K562 (cell line): ENCODE measurements around the gene VPS26A. TPM values are rescaled to one million over a fixed set of nuclear protein-coding genes. Genes with fewer than 3 reads are reported as not detected.

Source experiments
- ARID2 ChIP-seq: fragments of 450-650 bp; IDR thresholded peaks from 2 replicates; pipeline ENCODE4 v1.6.1; 2017; ENCODE audit warnings: antibody characterized with exemption, mild to moderate bottlenecking
- CXXC5 ChIP-seq: fragments of 250-450 bp; sonication (Bioruptor Pico); IDR thresholded peaks from 2 replicates; pipeline ENCODE4 v1.8.0; 2022; ENCODE audit warnings: inconsistent platforms, mild to moderate bottlenecking, moderate library complexity
- ERF ChIP-seq: fragments of 450-650 bp; formaldehyde crosslinking; IDR thresholded peaks from 2 replicates; pipeline ENCODE4 v1.4.0; 2020; ENCODE audit warnings: mild to moderate bottlenecking, mixed read lengths
- ESRRB ChIP-seq: fragments of 250-450 bp; sonication (Bioruptor Pico); IDR thresholded peaks from 2 replicates; pipeline ENCODE4 v1.5.0; 2020; ENCODE audit warnings: mild to moderate bottlenecking, moderate library complexity, borderline replicate concordance
- HOMEZ ChIP-seq: fragments of 250-450 bp; sonication (Bioruptor Pico); IDR thresholded peaks from 2 replicates; pipeline ENCODE4 v1.4.0; 2020; ENCODE audit warnings: mild to moderate bottlenecking, moderate library complexity
- KHSRP ChIP-seq: fragments of 450-650 bp; IDR thresholded peaks from 2 replicates; pipeline ENCODE4 v1.6.1; 2017
- KLF6 ChIP-seq: fragments of 250-450 bp; sonication (Bioruptor Pico); IDR thresholded peaks from 2 replicates; pipeline ENCODE4 v1.4.0; 2020; ENCODE audit warnings: mild to moderate bottlenecking, moderate library complexity, borderline replicate concordance
- LARP7 ChIP-seq: fragments of 450-650 bp; IDR thresholded peaks from 2 replicates; pipeline ENCODE4 v1.6.1; 2016
- MAX ChIP-seq: sonication (generic); formaldehyde crosslinking; IDR thresholded peaks from 2 replicates; pipeline ENCODE4 v1.9.0; 2022; ENCODE audit warnings: mild to moderate bottlenecking, missing genetic modification reagents
- MYC ChIP-seq, 2 experiments: fragments of 250-450 bp in 1 of 2; sonication (Bioruptor Pico) in 1 of 2; IDR thresholded peaks; 2 replicates each; pipeline versions ENCODE4 v1.5.1 to v1.6.1; 2012 to 2021; ENCODE audit warnings: low read depth in 2 of 2, borderline replicate concordance in 1 of 2, improper control_type of control experiment in 1 of 2, low read length in 1 of 2, mild to moderate bottlenecking in 1 of 2, moderate library complexity in 1 of 2
- POLR2AphosphoS5 ChIP-seq: IDR thresholded peaks from 2 replicates; pipeline ENCODE4 v1.6.1; 2011; ENCODE audit warnings: mild to moderate bottlenecking, low read depth, low read length, moderate library complexity; ENCODE audit not compliant: control insufficient read depth, insufficient read depth
- SNAPC5 ChIP-seq: fragments of 250-450 bp; sonication (Bioruptor Pico); IDR thresholded peaks from 2 replicates; pipeline ENCODE4 v1.8.0; 2021; ENCODE audit warnings: moderate library complexity, mild to moderate bottlenecking, inconsistent platforms
- SNRNP70 ChIP-seq: fragments of 200-400 bp; formaldehyde crosslinking; optimal IDR thresholded peaks from 2 replicates; pipeline ENCODE3; 2017; ENCODE audit warnings: low read depth, low read length
- TCF3 ChIP-seq: sonication (generic); formaldehyde crosslinking; IDR thresholded peaks from 2 replicates; pipeline ENCODE4 v1.4.0; 2020; ENCODE audit warnings: mild to moderate bottlenecking, missing genetic modification reagents
- THRB ChIP-seq: fragments of 450-650 bp; formaldehyde crosslinking; conservative IDR thresholded peaks from 2 replicates; pipeline ENCODE4 v1.4.0; 2022; ENCODE audit warnings: mild to moderate bottlenecking, missing genetic modification characterization
- TRIM24 ChIP-seq, 2 experiments: fragments of 450-650 bp; IDR thresholded peaks; 2 replicates each; pipeline ENCODE4 v1.6.1; 2016
- ZFP91 ChIP-seq: sonication (generic); formaldehyde crosslinking; IDR thresholded peaks from 2 replicates; pipeline ENCODE4 v1.8.0; 2022; ENCODE audit warnings: mild to moderate bottlenecking, missing genetic modification reagents
- ZNF518B ChIP-seq: fragments of 250-450 bp; sonication (Bioruptor Pico); IDR thresholded peaks from 2 replicates; pipeline ENCODE4 v1.5.0; 2021; ENCODE audit warnings: mild to moderate bottlenecking, moderate library complexity
- ZNF717 ChIP-seq: fragments of 250-450 bp; sonication (Bioruptor Pico); IDR thresholded peaks from 2 replicates; pipeline ENCODE4 v1.5.0; 2021
- polyA plus RNA-seq, 8 experiments: library from polyadenylated mRNA; depleted of rRNA in 4 of 8; stranded (reverse) in 5 of 8; unstranded in 3 of 8; fragments of >200 nt; fragmentation: Nextera tagmentation in 2 of 8; fragmentation: Illumina TruSeq in 1 of 8; extraction: Ambion mirVana in 2 of 8; extraction: Trizol in 1 of 8; gene quantifications; 2 replicates each; pipeline versions ENCODE4 v1.2.1 to v1.2.3, GENCODE V29; 2011 to 2014; ENCODE audit warnings: inconsistent platforms in 1 of 8, missing spikeins in 1 of 8
- total RNA-seq, 7 experiments: library from RNA; depleted of rRNA in 6 of 7; stranded (reverse); fragments of >200 nt in 6 of 7; fragmentation: Illumina TruSeq in 2 of 7; extraction: Trizol in 2 of 7; gene quantifications; 2 replicates each; pipeline versions ENCODE4 v1.2.1 to v1.2.3, GENCODE V29; 2011 to 2021; ENCODE audit warnings: low replicate concordance in 1 of 7

The VPS26A gene
- total and polyA plus RNA-seq, 9 of the 15 experiments (the other 6 are each of a cell fraction or from before 2014, with no cell fraction given): 47.1 to 137 (median 69.3) TPM

- TF ChIP-seq HOMEZ (no peak), SNRNP70 (no peak), ESRRB (CRISPR knock-in tag) (no peak), ZFP91 (CRISPR knock-in tag) (no peak; the same call in 1 of the 2 replicates), ZNF717 (CRISPR knock-in tag) (no peak), MAX (CRISPR knock-in tag) (no peak), KLF6 (CRISPR knock-in tag) (no peak), ERF (CRISPR knock-in tag) (no peak), LARP7 (0 out of 2 replicates have a peak, but pooled peaks have one; percentile 56), THRB (no peak), CXXC5 (CRISPR knock-in tag) (0 out of 2 replicates have a peak, but pooled peaks have one; percentile 9), MYC (IDR thresholded peaks at IDR 0.05; ENCODE audit: low read depth, low read length) (no peak), MYC (CRISPR knock-in tag; IDR thresholded peaks at IDR 0.05; ENCODE audit: borderline replicate concordance, low read depth) (no peak), KHSRP (peak; percentile 82), SNAPC5 (CRISPR knock-in tag) (no peak), TCF3 (CRISPR knock-in tag) (no peak), TRIM24 (IDR thresholded peaks at IDR 0.05) (no peak; a peak in 1 of 4 replicates), POLR2AphosphoS5 (no peak), ZNF518B (CRISPR knock-in tag) (no peak), ARID2 (no peak)
These were observed 55.2 kb downstream of the VPS26A start (continued) for GRCh38 chr10:69179089-69179742.
